NCI-H1048 (cell line): ENCODE results near the gene PIK3CB.
"Not testable (repeated sequence)": the region's sequence is repeated elsewhere in the genome, so short reads cannot be mapped to it uniquely, and the experiment has no call there.

Experiments
- DNase-seq: peaks from one replicate; lab custom pipeline; 2025; lab: John Stamatoyannopoulos, UW

The PIK3CB gene

DNA sequence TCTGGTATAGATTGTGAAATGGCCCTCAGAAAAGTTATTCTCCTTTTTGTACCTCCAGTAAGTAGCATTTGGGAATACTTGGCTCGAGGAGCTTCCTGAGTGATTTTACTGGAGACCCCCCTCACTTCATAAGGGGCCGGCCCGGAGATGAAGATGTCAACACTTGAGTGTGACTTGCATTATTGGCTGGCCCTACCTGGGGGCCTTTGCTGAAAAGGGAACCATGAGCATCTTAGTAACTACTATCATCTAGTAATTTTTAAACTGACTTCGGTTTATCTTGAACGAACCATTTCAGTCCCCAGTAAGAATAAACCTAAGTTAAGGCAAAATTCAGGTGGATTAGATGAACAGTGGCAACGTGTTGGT lies 224.8 kb downstream of the PIK3CB start:
- no peak for DNase-seq

GRCh38 chr3:138608322-138609135 lies 226.2 kb downstream of the PIK3CB start, which contains the start of gene FAIM:
FAIM (plus strand) TSS chr3:138608771; CDS start chr3:138619727, 10,956 bp downstream.
- DNase-seq: peak; percentile 10

DNA sequence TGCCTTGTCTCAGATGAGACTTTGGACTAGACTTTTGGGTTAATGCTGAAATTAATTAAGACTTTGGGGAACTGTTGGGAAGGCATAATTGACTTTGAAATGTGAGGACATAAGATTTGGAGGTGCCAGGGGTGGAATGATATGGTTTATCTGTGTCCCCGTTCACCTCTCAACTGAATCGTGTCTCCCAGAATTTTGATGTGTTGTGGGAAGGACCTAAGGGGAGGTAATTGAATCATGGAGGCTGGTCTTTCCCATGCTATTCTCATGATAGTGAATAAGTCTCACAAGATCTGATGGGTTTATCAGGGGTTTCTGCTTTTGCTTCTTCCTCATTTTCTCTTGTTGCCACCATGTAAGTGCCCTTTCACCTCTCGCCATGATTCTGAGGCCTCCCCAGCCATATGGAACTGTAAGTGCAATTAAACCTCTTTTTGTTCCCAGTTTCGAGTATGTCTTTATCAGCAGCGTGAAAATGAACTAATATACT lies 230.6 kb downstream of the PIK3CB start:
- DNase-seq: not testable (repeated sequence)
